Prostate gland (tissue), 2 donors: ENCODE measurements around the gene MFAP3L.

ENCODE experiments used
- CTCF ChIP-seq, 4 experiments: fragments of 200-600 bp in 2 of 4; fragments of 450-650 bp in 2 of 4; sonication (generic) in 2 of 4; IDR thresholded peaks; 1 replicate in 3 of 4; 2 replicates in 1 of 4; pipeline ENCODE4 v1.5.1; 2016 to 2019; ENCODE audit warnings: antibody characterized with exemption in 4 of 4, mild to moderate bottlenecking in 2 of 4, moderate library complexity in 2 of 4
- POLR2A ChIP-seq: fragments of 450-650 bp; IDR thresholded peaks from one replicate; pipeline ENCODE4 v1.6.1; 2016; ENCODE audit warnings: antibody characterized with exemption, mild to moderate bottlenecking
- POLR2AphosphoS5 ChIP-seq: sonication (generic); formaldehyde crosslinking; IDR thresholded peaks from one replicate; pipeline ENCODE4 v1.6.1; 2017; ENCODE audit warnings: antibody characterized with exemption

GRCh38 chr4:170051402-170051801 is 25.2 kb upstream of the MFAP3L start:
- TF ChIP-seq CTCF (IDR thresholded peaks at IDR 0.05) (no peak), POLR2A (no peak), POLR2AphosphoS5 (no peak)
